Body of pancreas (tissue), 4 donors: ENCODE measurements around the gene TIAM1. TPM values are rescaled to one million over a fixed set of nuclear protein-coding genes. Genes with fewer than 3 reads are reported as not detected.

Experiments
- ATAC-seq: fragments of 150-250 bp; one replicate; pipeline ENCODE4 v1.9.1; 2016
- DNase-seq, 4 donors: peaks; one replicate each; pipeline ENCODE4 v3.0.0-alpha.2; 2019
- H3K27ac ChIP-seq, 4 donors: fragments of 200-600 bp; sonication (generic); 1 replicate in 3 of 4; 2 replicates in 1 of 4; pipeline versions ENCODE4 v1.5.1 to v1.6.1; 2016 to 2019; ENCODE audit warnings: mild to moderate bottlenecking in 1 of 4, mixed read lengths in 1 of 4, moderate library complexity in 1 of 4
- H3K27me3 ChIP-seq, 2 donors: fragments of 200-600 bp; sonication (generic); one replicate each; pipeline ENCODE4 v1.6.0; 2016; ENCODE audit warnings: mild to moderate bottlenecking in 1 of 2
- H3K36me3 ChIP-seq, 2 donors: fragments of 200-600 bp; sonication (generic); replicated peaks in 1 of 2; 2 replicates each; pipeline ENCODE4 v1.5.1; 2016; ENCODE audit warnings: low read depth in 2 of 2; ENCODE audit not compliant: insufficient read depth in 1 of 2
- H3K4me1 ChIP-seq: fragments of 200-600 bp; sonication (generic); one replicate; pipeline ENCODE4 v1.6.0; 2016
- H3K4me3 ChIP-seq, 2 donors: fragments of 200-600 bp; sonication (generic); 1 replicate in 1 of 2; 2 replicates in 1 of 2; pipeline ENCODE4 v1.5.1; 2016 to 2019
- H3K9me3 ChIP-seq, 3 donors: fragments of 200-600 bp; sonication (generic); 1 replicate in 2 of 3; 2 replicates in 1 of 3; pipeline ENCODE4 v1.5.1; 2016
- CTCF ChIP-seq, 7 experiments: fragments of 450-650 bp in 4 of 7; fragments of 200-600 bp in 3 of 7; sonication (generic) in 3 of 7; IDR thresholded peaks; one replicate each; pipeline ENCODE4 v1.5.1; 2016 to 2019; ENCODE audit warnings: antibody characterized with exemption in 7 of 7
- POLR2A ChIP-seq, 3 donors: fragments of 450-650 bp; IDR thresholded peaks; one replicate each; pipeline ENCODE4 v1.6.1; 2016; ENCODE audit warnings: antibody characterized with exemption in 3 of 3, mild to moderate bottlenecking in 2 of 3
- WGBS, 2 donors: methylation state at CpG; one replicate each; pipeline ENCODE4 v1.1.5; 2017; 5-methylcytosine and 5-hydroxymethylcytosine counted together
- intact Hi-C: fragments of 100-400 bp; cut with DNase I; formaldehyde crosslinking; loops from one replicate; pipeline ENCODE4 v1.15.1; 2023
- total RNA-seq, 2 donors: library from RNA; depleted of rRNA; stranded (reverse); fragments of >200 nt; gene quantifications; one replicate each; pipeline ENCODE4 v1.1.0, GENCODE V29; 2016

The TIAM1 gene
- total RNA-seq, 2 donors from 2014 or later: 3.6 to 8.8 TPM

GRCh38 chr21:31254131-31254530, 89.9 kb downstream of the TIAM1 start:
- TF ChIP-seq CTCF (IDR thresholded peaks at IDR 0.05) (no peak), POLR2A (IDR thresholded peaks at IDR 0.05) (no peak)
- H3K4me3 ChIP-seq: no peak overlapping the region
- H3K36me3 ChIP-seq: no peaks in the 10 kb centered on the region
- H3K27me3 ChIP-seq: no peaks in the 10 kb centered on the region
- no peaks in the 10 kb centered on the region for H3K4me1 ChIP-seq
- H3K27ac ChIP-seq: no peak overlapping the region
- ATAC-seq: no peak
- H3K9me3 ChIP-seq: no peaks in the 10 kb centered on the region
- no peak for DNase-seq
- intact Hi-C loops: no loop called here
- 92 to 96% methylated on average over 2 of the region's 2 CpGs for WGBS, 2 donors

GRCh38 chr21:31253684-31254083, 90.4 kb downstream of the TIAM1 start:
- H3K9me3 ChIP-seq: no peaks in the 10 kb centered on the region

GRCh38 chr21:31252611-31253010, 91.5 kb downstream of the TIAM1 start:
- no peak for TF ChIP-seq CTCF (IDR thresholded peaks at IDR 0.05)
- no peak for TF ChIP-seq POLR2A (IDR thresholded peaks at IDR 0.05)
- Histone ChIP-seq H3K4me1 (no peaks in the 10 kb centered on the region), H3K36me3 (no peaks in the 10 kb centered on the region), H3K4me3 (no peak overlapping the region), H3K9me3 (no peaks in the 10 kb centered on the region), H3K27ac (no peak overlapping the region), H3K27me3 (no peaks in the 10 kb centered on the region)
- intact Hi-C loops: no loop called here
- 65 to 67% methylated on average over 6 of the region's 6 CpGs for WGBS, 2 donors
- DNase-seq (no peak), ATAC-seq (no peak)

More at GRCh38 chr21:31253684-31254083, 90.4 kb downstream of the TIAM1 start:
- no peak for ATAC-seq
- TF ChIP-seq CTCF (IDR thresholded peaks at IDR 0.05) (no peak), POLR2A (IDR thresholded peaks at IDR 0.05) (no peak)
- no peaks in the 10 kb centered on the region for H3K4me1 ChIP-seq
- no peaks in the 10 kb centered on the region for H3K27me3 ChIP-seq
- H3K36me3 ChIP-seq: no peaks in the 10 kb centered on the region
- intact Hi-C loops: no loop called here
- WGBS, 2 donors: 40 to 46% methylated on average over 3 of the region's 3 CpGs
- H3K27ac ChIP-seq: no peak overlapping the region
- no peak for DNase-seq
- H3K4me3 ChIP-seq: no peak overlapping the region

GRCh38 chr21:31252091-31252490, 92.0 kb downstream of the TIAM1 start:
- Histone ChIP-seq H3K27me3 (no peaks in the 10 kb centered on the region), H3K36me3 (no peaks in the 10 kb centered on the region), H3K9me3 (no peaks in the 10 kb centered on the region), H3K4me1 (no peaks in the 10 kb centered on the region), H3K27ac (no peak overlapping the region), H3K4me3 (no peak overlapping the region)
- no peak for TF ChIP-seq POLR2A (IDR thresholded peaks at IDR 0.05)
- no peak for TF ChIP-seq CTCF (IDR thresholded peaks at IDR 0.05)
- ATAC-seq: no peak
- intact Hi-C loops: no loop called here
- no peak for DNase-seq
- 71 to 84% methylated on average over 11 to 14 of the region's 14 CpGs for WGBS, 2 donors

GRCh38 chr21:31251686-31252085, 92.4 kb downstream of the TIAM1 start:
- no peak overlapping the region for H3K27ac ChIP-seq
- no peaks in the 10 kb centered on the region for H3K36me3 ChIP-seq
- ATAC-seq: no peak
- intact Hi-C loops: no loop called here
- H3K9me3 ChIP-seq: no peaks in the 10 kb centered on the region
- DNase-seq: no peak
- TF ChIP-seq POLR2A (IDR thresholded peaks at IDR 0.05): no peak
- TF ChIP-seq CTCF (IDR thresholded peaks at IDR 0.05): no peak
- 92 to 95% methylated on average over 12 to 27 of the region's 28 CpGs for WGBS, 2 donors
- H3K4me1 ChIP-seq: no peaks in the 10 kb centered on the region
- no peak overlapping the region for H3K4me3 ChIP-seq
- H3K27me3 ChIP-seq: no peaks in the 10 kb centered on the region
